SK-N-SH (cell line): ENCODE measurements around the gene BNC2.

Experiments
- FOXJ3 ChIP-seq: sonication (generic); formaldehyde crosslinking; IDR thresholded peaks from 2 replicates; pipeline ENCODE4 v1.5.1; 2020; ENCODE audit warnings: mild to moderate bottlenecking, missing genetic modification reagents
- RCOR1 ChIP-seq: fragments of 150-350 bp; IDR thresholded peaks from 2 replicates; pipeline ENCODE4 v1.6.1; 2017; ENCODE audit warnings: antibody characterized with exemption, low read length
- SMC3 ChIP-seq: IDR thresholded peaks from 2 replicates; pipeline ENCODE4 v1.6.1; 2012; ENCODE audit warnings: low read depth, low read length, improper control_type of control experiment
- USF1 ChIP-seq: IDR thresholded peaks from 2 replicates; pipeline ENCODE4 v1.4.0; 2012; ENCODE audit warnings: low read depth, borderline replicate concordance
- YY1 ChIP-seq: IDR thresholded peaks from 2 replicates; pipeline ENCODE4 v1.4.0; 2012; ENCODE audit warnings: low read depth, mild to moderate bottlenecking

- TF ChIP-seq SMC3: no peak
- no peak for TF ChIP-seq USF1
- TF ChIP-seq FOXJ3 (CRISPR knock-in tag): no peak
- TF ChIP-seq YY1: no peak
- TF ChIP-seq RCOR1: no peak
These were observed 324.8 kb downstream of the BNC2 start for GRCh38 chr9:16545639-16546038.
